GM10847 (cell line): ENCODE data around the gene CACNA1C.

Experiments
- POLR2A ChIP-seq: IDR thresholded peaks from 2 replicates; pipeline ENCODE4 v1.6.1; 2011; ENCODE audit not compliant: insufficient read length; ENCODE audit errors: extremely low read depth

CACNA1C gene

GRCh38 chr12:2231011-2231595 is 178.3 kb downstream of the CACNA1C start:
- TF ChIP-seq POLR2A = no peak

DNA sequence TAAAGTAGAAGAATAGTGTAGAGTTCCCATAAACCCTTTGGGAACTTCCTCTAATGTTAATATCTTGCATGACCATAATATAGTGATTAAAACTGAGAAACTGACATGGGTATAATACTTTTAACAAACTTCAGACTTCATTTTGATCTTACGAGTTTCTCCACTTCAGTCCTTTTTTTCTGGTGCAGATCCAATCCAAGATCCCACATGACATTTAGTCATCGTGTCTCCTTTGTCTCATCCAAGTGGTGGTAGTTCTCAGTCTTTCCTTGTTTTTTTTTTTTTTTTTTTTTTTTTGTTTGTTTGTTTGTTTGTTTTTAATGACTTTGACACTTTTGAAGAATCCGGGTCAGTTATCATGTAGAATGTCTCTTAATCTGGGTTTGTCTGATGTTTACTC is 179.2 kb downstream of the CACNA1C start:
- TF ChIP-seq POLR2A = no peak

- TF ChIP-seq POLR2A = no peak
Measured at GRCh38 chr12:2233034-2233433, 180.2 kb downstream of the CACNA1C start.

DNA sequence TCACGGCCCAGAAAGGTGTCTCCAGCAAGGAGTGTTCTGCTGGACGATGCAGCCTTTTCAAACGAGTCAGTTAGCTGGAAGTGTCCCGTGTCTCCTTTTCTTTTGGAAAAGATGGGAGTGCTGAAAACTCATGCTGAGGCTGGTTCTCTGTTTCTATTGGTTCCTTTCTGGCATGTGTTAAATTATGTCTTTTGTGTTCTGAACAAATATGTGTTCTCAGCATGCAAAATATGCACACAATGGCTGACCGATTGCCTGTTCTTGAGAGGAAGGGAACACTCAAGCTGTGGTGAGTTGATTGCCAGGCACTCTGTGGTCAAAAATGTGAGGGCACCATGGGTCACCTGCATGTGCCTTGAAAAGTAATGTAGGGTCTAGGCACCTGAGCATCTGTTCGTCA is 181.3 kb downstream of the CACNA1C start:
- TF ChIP-seq POLR2A = no peak

DNA sequence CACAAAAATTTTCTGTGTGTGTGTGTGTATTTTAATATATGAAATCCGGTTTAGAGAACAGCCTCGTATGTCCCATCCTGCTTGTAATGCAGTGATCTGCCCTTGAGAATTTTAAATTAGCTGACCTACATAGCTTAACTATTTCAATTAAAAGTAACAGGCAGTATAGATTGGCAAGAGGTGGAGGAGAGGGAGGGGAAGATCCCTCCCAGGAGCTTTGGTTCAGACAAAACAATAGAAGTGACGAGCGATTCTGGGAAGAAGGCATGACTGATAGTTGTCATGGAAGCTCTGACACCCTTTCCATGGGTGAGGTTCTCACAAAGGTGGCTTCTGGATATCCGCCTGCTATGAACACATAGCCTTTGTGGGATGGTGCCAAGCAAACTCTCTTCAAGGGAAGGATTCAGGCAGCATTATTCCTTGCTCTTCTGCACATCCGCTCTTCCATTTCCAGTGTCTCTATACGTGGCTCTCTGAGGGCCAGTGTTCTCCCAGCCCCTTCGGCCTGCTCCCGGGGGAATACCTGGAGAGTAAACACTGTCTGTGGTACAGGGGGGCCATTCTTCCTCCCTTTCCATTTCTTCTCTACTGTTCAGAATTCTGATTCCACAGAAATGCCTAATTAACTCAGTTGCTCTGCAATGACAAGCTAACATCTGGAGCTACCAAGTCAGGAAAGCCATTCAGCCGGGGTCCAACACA is 182.0 kb downstream of the CACNA1C start:
- TF ChIP-seq POLR2A = no peak

GRCh38 chr12:2236506-2237294 is 183.9 kb downstream of the CACNA1C start:
- no peak for TF ChIP-seq POLR2A

GRCh38 chr12:2238111-2238510 is 185.3 kb downstream of the CACNA1C start:
- no peak for TF ChIP-seq POLR2A

GRCh38 chr12:2239381-2239871 is 186.6 kb downstream of the CACNA1C start:
- TF ChIP-seq POLR2A = no peak

GRCh38 chr12:2240390-2240789 is 187.6 kb downstream of the CACNA1C start:
- no peak for TF ChIP-seq POLR2A

- no peak for TF ChIP-seq POLR2A
Measured at GRCh38 chr12:2240984-2241383, 188.2 kb downstream of the CACNA1C start.

- no peak for TF ChIP-seq POLR2A
Measured at GRCh38 chr12:2242216-2242615, 189.4 kb downstream of the CACNA1C start.

DNA sequence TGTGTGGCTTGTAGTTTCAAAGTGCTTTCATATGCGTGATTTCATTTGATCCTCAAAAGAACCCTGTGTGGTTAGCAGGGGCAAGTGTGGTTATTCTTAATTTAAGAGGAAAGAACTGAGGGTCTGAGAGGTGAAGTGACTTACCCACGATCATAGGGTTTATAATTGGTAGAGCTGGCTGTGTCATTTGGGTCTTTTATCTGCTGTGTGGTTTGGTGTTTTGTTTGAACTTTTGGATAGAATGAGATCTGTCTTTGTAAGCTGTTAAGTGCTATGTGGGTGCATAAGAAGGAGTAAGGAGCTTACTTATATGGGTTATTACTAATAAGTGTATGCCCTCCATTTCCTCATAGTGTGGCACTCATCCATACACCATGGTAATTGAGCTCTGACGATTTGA is 190.0 kb downstream of the CACNA1C start:
- no peak for TF ChIP-seq POLR2A

- TF ChIP-seq POLR2A = no peak
Measured at GRCh38 chr12:2243275-2243674, 190.5 kb downstream of the CACNA1C start.

DNA sequence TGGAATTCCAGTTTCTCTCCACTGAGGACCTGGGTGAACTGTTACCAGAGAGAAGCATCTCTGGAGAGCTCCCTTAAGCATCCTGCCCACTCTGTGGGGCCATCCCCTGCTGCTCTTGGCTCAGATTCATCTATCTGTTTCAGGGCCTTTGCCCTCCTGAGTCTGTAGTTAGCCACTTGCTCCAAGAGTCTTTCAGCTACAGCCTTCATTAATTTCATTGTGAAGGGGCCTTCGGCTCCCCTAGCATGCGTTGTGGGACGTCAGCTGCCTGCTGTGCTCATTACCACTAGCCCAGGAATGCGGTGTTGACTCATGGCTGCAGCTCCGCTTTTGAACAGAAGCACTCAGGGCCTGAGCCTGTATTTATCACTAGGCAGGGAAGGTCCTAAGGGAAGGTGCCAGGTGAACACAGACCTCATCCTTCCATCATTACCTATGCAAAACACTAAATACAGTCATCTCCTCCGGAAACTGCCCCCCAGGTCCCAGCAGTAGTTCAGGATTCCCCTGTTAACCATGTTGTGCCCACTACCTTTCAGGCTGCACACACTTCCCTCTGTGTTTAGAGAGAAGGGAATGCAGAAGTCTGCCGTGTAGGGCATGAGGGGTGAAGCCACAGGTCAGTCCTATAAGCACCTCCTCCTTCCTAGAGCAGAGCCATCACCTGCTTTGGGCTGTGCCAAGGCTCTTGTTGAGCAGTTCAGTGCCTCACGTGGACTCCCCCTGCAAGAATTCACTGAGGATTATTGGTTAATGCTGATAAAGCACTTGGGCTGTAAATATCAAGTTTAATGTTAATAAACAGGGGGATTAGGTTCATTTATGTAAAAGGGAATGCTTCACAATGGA is 191.4 kb downstream of the CACNA1C start:
- no peak for TF ChIP-seq POLR2A

DNA sequence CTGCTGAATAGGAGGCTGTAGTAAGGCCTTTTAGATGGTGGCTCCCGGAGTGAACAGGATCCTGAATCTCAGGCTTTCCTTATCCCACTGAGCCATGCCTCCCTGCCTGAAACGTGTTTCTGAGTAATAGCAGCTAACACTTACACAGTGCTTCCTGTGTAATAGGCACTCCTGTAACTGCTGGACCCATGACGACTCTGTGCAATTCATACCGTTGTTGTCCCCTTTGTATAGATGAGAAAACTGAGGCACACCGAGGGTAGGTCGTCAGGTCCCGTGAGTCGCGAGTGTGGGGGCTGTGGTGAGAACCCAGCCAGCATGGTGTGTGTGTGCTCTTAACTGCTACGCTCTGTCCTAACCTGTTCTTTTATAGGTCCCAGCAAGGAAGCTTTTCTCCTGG is 193.6 kb downstream of the CACNA1C start:
- TF ChIP-seq POLR2A = no peak

DNA sequence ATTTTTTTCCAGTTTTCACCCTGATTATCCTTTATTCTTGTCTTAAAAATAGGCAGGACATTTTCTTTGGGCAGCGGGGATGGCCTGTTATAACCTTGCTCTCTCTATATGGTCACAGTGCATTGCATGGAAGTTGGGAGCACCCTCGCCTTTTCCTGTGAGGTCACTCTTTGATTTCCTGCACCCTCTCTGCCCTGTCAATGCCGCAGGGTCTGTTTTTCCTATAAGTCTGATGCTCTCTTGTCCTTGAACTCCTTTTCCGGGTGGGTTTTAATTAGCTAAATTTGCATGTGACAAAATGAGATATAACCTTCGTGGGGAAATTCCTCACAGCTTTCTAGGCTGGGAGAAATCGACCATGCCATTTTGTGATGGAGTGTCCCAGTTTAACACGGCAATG is 194.3 kb downstream of the CACNA1C start:
- TF ChIP-seq POLR2A = no peak

DNA sequence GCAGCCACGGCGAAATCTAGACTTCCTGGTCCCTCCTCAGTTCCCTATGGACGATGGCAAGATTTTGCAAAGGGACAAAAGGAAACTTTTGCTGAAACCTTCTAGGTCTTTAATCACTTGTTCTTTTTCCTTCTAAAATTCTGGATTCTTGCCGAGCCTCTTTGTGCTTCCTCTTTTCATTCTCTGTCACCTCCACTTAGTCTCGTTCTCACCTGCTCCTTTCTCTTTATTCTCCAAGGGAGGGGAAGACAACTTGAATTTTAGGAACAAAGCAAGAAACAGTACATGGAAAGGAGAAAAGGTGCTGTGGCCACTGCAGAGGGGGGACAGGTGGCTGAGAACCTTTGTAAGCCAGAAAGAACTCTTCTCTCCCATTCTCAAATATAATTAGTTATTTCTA is 194.8 kb downstream of the CACNA1C start:
- no peak for TF ChIP-seq POLR2A
